Testis (tissue), 2 donors: ENCODE results near the gene SEMA3F.

ENCODE experiments used
- POLR2A ChIP-seq: fragments of 450-650 bp; IDR thresholded peaks from one replicate; pipeline ENCODE4 v1.6.1; 2017; ENCODE audit warnings: antibody characterized with exemption, mild to moderate bottlenecking, moderate library complexity
- TF ChIP-seq, protein P1 (sequence below), 3 experiments: fragments of 450-650 bp in 2 of 3; fragments of 200-600 bp in 1 of 3; sonication (generic) in 1 of 3; IDR thresholded peaks; one replicate each; pipeline ENCODE4 v1.5.1; 2016 to 2019; ENCODE audit warnings: antibody characterized with exemption in 3 of 3, mild to moderate bottlenecking in 2 of 3, moderate library complexity in 1 of 3

DNA sequence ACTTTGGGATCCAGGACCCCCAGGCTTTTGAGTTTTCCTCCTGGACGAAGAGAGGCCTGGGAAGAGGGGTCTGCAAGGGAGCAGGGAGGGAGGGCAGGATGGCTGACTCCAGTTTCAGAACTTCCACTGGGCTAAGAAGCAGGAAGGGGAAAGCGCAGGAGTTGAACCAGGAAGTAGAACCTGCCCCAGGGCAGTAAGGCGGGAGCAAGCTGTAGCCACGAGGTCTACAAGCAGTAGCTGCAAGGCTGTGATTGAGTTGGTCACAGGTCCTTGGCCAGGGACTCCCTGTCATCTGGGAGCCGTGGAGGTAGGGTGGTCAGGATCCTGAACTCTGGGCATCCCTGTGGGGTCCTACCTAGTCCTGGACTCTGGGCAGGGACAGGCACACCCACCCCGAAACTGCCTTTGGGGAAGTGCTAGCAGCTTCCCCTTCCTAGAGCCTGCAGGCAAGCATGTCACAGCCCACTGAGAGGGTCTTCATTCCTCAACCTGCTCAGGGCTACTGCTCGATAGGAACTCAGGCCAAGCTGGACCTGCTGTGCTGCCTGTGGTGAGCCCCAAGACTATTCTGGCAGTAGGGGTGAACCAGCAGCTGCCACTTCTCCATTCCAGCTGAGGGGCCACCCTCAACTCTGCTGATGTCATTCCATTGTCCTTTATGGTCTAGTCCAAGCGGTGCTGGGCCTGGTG is 75.1 kb downstream of the SEMA3F start:
- TF ChIP-seq, protein P1, sequence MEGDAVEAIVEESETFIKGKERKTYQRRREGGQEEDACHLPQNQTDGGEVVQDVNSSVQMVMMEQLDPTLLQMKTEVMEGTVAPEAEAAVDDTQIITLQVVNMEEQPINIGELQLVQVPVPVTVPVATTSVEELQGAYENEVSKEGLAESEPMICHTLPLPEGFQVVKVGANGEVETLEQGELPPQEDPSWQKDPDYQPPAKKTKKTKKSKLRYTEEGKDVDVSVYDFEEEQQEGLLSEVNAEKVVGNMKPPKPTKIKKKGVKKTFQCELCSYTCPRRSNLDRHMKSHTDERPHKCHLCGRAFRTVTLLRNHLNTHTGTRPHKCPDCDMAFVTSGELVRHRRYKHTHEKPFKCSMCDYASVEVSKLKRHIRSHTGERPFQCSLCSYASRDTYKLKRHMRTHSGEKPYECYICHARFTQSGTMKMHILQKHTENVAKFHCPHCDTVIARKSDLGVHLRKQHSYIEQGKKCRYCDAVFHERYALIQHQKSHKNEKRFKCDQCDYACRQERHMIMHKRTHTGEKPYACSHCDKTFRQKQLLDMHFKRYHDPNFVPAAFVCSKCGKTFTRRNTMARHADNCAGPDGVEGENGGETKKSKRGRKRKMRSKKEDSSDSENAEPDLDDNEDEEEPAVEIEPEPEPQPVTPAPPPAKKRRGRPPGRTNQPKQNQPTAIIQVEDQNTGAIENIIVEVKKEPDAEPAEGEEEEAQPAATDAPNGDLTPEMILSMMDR (IDR thresholded peaks at IDR 0.05) = no peak
- TF ChIP-seq POLR2A = no peak
